HG03066 (cell line): ENCODE measurements around the gene NDUFA11.

Experiments
- ATAC-seq: cut with Tn5 transposase; IDR thresholded peaks from one replicate; pipeline ENCODE4 v1.9.1; 2021; ENCODE audit warnings: low read depth; ENCODE audit not compliant: unreplicated experiment

NDUFA11 gene

DNA sequence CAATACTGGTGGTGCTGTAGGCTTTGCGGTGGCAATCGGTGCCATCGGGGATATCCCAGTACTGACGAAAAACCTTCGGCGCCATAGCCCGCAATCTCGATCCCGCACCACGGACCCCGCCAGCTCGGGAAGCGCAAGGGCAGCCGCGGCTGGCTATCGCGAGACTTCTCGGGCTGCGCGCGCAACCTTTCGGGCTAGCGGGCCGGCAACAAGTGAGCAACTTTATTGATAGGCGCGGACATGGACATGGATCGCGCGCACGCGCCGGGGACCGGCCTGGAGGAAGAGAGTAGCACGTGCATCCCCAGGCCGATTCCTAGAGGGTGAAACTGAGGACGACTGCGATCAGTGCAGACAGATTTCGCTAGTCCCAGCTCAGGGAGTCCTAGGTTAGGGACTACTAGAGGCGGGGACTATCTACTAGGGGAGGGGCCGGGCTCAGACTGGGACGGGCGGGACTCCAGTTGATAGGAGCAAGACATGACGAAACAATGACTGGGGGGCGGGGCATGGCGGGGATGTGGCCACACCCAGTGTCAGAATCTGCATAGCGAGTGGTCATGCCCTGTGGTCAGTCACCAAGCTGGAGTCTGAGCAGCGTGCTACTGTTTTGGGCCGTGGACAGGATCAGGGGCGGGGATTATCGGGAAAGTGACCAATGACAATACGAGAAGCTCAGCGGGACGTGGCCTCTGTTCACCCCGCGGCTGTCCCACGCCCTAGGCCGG, at the start of gene NDUFA11:
Gene NDUFA11 (minus strand): TSS at position 167 of the 728 bp plus-strand sequence. CDS start 82 bp downstream, at position 85.
- peak; percentile 31 for ATAC-seq

DNA sequence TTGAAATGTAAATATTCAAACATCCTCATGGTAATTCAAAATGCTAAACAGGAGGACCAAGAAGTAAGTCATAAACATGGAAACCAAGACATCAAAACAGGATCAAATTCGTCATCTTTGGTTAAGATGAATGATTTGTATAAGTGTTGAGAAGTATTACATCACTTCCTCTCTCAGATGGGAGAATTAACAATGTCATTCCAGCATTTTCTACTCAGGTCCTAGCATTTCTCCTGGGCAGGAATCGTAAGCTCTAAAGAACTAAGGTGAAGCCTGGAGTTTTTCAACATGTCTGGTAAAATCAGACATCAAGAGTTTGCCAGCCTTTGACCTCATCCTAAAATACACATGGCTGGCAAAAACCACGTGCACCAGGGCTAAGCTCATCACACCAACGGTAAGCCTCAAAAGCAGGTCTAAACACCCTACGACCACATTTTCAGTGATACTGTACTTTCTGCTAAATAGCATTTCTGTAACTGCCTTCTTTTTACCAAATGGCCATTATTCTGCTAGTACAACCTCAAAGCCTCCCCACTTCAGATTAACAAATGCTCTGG, 49.5 kb upstream of the NDUFA11 start:
- no peak for ATAC-seq

DNA sequence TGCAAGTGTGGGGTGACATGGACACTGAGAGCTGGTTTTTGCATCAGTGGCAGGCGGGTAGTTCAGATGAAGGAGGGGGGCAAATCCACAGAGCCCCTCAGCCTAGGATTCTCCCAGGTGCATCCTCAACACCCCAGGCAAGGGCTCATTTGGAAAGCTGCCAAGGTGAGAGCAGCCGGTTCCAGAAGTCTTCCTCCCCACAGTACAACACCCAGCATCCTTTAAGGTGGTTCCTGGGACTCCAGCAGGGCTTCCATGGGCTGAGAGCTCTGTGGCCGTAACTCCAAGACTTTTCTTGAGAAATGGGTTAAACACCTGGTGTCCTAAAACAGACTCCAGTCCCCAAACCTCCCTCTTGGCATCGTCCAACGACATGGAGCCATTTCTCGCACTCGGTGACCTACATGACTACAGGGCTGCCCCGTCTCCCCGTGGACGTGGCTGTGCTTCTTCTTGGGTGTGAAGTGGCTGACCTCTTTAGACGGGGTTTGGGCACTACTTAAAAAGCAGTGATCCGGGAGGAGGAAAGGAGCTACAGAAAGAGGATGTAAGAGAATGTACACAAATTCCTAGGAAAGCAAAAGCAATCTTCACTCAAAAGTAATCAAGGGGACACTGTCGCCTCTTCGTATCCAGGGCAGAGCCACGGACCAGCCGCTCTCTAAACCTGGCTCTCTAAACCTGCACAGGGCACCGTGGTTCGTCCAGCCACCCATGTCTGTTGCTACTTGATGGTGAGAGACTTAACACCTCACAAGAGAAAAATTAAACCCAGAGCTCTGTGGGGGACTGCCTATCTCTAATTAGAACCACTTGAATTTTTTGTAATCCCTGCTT, 48.8 kb upstream of the NDUFA11 start:
- ATAC-seq: no peak

DNA sequence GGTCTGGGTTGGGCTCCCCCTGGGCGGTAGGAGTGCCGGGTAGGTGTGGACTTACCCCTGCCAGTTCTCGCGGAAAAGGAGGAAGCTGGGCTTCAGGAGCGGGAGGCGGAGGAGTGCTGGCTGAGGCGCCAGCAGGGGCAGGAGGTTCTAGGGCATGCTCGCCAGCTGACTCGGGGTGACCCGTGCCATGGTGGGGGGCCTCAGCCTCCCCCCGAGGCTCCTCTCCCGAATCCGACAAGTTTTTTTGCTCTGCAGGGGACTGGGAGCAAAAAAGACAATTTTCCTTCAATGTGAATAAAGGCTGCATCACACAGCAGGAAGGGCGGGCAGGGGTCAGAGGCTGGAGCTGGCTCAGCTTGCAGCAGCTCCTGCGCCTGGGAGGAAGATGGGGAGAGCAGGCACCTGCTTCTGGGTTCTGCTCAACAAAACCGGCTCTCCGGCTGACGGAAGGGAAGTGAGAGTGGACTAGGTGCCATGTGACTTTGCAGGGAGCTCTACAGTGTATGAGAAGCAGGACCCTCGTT, 47.8 kb upstream of the NDUFA11 start:
- ATAC-seq: no peak

DNA sequence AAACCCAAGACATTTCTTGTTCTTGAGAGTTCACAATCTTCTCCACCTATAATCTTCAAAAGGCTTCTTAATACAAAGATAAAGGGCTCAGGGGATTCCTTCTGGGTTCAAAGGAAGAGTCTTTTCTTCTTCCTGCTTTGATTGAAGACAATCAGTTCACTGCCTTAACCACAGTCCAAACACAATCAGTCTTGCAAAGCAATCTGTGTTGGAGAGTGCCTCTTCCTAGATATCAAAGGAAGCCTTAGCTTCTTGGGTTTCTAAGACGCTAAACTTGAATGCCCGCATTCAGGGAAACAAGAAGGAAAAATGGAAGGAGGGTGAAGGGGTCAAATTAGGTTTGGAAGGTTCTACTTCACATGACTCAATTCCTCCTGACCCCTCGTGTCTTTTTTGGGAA, 47.2 kb upstream of the NDUFA11 start:
- no peak for ATAC-seq

DNA sequence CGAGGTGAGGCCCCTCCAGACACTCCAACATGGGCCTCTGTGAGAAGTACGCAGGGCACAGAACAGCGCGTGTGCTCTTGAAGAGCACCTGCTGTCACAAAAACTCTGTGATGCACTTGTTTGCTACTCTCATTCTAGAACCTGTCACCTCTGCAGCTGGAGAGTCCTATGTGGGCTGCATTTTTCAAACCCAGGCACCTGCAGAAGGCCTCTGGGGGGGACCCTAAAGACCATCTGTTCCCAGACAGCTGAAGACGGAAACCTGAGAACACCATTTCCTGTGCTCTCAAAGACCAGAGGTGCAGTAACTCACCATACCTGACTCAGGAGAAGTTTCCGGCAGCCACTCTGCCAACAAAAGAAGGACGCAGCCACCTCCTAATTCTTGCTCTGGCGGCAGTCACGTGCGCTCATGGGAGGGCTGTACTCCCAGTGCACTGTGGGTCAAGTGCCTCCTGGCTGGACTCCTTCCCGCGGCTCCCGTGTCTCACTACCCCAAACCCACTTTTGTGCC, 46.3 kb upstream of the NDUFA11 start:
- no peak for ATAC-seq

DNA sequence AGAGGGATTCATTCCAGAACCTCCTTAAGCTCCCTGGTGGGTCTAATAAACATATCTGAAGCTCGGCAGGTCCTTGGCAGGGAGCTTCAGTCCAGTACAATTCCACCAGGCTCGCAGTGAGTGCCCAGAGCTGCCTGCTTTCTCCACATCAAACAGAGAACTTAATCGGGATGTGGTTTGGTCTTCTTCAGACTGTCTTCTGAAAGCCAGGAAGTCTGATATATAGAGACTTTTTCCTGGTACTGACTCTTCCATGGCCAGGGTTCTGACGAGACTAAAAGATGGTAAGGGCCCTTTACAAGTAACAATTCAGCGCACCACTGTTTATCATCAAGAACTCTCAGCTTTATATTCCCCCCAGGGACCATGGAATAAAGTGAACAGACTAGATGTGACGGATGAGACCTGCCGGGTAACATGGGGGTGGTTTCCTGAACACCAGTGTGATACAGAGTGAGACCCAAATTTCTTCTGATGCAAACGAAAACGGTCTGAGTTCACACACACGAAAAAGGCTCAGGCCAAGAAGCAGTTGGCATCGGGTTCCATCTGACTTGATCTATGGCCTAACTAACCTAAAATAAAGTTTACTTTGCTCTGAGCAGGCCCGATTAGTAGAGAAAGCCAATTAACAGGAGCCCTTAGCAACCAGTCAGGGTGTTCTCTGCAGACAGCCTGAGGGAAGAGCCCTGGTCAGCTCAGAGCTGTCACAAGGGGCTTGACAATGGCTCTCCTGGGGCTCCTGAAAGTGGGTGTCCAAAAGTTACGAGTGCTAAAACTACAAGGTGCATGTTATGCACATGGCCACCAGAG, 45.4 kb upstream of the NDUFA11 start:
- ATAC-seq: no peak

DNA sequence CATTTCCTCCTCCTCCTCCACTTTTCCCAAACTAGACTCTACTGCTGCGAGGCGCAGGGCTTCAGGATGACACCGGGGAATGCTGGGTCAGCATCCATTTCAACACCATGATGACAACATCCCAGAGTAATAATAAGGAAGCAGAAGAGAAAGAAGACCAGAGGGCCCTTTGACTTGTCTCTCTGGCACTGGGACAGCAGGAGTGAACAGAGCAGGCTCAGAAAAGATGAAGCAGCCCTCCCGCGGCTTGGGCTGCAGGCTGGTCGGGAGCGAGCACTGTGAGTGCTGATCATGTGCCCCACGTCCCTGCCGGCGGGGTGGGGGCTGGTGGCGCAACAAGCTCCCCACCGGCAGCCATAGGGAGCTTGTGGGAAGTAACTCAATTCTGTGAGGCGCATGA, 43.8 kb upstream of the NDUFA11 start:
- no peak for ATAC-seq

DNA sequence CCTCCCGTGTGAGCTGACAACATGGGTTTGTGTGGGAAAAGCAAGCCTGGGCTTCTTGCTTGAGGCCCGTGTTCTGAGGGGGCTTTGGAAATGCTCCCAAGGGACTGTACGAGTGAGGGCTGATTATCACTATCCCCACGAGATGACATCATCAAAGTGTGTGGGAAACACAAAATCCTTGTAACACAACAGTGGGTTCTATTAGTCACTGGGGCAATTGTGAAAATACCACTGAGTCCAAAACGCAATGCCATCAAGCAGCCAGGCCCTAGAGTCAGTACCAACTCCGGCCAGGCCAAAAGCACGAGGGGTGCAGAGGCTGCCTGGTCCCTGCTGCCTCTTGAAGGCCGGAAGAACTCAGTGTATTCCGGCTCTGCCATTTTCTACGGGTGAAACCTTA, 40.0 kb upstream of the NDUFA11 start:
- ATAC-seq: no peak

DNA sequence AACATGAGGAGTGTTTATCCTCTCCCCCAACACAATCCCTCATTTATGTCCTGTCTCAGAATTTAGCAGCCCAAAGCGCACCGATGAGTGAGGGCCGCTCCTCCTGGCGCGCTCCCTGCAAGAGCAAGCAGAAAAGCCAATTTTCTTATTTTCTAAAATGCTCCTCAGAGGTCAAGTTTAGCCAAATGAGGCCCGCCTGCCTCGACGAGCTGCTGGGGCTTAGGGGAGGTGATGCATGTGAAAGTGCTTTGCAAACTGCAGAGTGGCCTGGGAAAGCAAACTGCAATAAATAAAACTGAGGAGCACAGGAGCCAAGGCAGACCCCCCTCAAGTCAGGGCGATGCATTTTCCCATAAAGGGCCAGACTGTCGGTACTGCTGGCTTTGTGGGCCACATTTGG, 39.5 kb upstream of the NDUFA11 start:
- ATAC-seq: no peak

DNA sequence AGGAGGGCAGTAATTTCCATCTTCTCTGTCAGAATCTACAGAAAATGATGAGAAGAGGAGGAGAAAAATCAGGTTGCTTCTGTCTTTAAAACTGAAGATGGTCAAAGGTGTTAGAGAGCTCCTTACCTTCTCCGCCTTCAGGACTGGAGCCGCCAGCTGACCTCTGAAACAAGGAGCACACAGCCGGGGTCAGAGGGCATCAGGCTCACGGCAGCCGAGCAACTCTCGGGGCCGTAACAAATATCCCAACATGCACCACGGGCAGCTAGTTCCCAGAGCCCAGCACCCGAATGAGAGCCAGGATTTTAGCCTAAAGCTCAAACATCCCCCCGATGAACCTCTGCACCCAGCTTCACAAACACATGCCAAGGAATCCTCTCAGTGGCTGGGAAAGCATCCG, 38.1 kb upstream of the NDUFA11 start:
- no peak for ATAC-seq

DNA sequence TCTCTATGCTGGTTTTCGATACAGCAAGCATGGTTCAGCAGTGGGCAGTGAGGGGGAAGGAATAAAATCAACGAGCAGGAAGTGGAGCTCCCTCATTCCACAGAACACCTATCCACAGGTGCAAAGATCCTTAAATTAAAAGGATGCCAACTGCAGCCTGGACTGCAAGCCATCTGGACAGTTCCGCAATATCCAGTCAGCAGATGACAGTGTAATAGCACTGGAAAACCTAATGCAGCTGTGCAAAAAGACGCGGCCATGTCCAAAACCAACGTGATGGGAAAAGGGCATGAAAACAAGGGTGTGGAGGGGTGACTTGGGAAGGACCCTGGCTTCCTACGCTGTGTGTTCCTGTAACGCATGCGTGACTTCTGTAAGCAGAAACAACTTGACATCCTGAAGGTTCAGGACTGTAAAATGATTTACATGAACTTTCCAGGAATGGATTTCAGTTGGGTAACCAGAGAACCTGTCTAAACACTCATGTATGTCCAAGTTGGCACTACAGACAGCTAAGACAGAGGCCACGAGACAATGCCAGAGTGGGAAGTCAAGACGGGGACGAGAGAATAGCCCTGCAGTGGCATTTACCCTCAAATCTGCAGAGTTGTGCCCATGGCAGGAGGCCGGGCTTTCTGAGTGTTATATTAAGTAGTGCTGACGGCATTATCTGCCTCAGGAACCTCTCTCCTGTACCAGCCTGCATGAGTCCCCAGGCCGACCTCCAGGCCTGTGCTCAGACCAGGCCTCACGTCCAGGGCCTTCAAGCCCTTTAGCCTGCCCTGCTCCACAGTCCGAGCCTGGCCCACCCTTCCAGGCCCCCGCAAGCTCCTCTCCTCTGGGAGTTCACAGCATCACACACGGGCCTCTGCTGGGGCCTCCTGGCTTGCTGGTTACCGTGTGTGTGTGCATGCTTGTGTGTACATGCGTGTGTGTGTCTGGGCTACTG, 36.9 kb upstream of the NDUFA11 start:
- no peak for ATAC-seq

DNA sequence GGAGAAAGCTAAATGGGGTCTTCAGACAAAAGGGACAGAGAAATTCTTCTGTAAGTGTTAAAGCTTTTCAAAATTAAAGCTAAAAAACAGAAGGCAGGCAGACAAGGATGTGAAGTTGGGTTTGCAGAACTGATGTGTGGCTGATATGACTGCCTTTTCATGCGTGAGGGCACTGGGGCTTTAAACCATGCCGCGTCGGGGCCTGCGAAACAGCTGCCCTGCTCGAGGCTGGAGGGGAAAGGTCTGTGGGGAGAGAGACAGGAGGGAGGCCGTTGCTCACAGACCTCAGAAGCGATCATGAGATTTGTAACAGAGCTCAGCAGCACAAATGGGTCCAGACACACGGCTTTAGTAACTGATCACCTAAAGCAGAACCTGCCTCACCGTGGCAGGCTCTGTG, 34.0 kb upstream of the NDUFA11 start:
- ATAC-seq: no peak

DNA sequence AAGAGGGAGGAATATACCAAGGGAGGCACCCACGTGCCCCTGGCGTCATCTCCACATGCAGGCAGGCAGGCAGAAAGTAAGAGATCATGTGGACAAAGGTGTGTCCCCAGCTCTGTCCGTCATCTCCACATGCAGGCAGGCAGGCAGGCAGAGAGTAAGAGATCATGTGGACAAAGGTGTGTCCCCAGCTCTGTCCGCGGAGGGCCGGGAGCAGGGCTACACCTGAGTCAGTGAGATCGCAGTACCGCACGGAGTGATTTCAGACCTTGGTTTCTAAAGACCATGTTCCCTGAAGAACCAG, 32.7 kb upstream of the NDUFA11 start:
- ATAC-seq: no peak

DNA sequence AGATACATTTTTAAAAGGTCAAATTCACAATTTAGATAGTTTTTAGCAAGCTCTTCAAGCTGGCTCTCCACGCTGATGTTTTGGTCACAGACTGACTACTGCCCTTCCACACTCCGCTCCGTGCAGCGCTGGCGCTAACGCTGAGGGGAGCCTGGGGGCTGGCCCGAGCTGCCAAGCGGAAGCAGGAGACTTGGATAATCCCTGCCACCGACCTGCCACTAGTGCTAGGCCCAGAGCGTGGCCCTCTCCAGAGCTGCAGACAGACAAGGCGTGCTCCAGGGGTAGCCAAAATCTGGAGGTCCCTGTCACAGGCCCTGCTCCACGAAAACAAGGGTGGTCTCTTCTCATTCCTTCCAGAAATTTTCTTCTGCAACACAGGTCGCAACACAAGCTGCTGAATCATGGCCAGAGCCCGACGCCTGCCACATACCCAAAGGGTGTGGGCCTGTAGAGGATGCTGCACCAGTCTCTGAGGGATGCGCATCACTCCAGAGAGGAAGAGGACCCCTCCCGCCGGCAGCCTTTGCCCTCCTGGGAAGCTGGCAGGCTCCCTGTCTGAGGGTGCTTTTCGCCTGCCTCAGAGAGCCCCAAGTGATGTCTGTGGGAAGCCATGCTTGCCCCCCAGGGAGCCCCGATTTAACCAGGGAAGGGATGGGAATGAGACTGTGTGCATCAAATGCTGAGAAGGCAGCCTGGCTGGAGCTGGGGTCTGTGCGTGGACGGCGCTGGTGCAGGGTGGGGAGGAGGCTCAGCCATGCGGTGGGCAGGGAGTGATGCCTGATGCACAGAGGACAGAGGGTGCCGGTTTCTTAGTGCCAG, 32.1 kb upstream of the NDUFA11 start:
- ATAC-seq: no peak

DNA sequence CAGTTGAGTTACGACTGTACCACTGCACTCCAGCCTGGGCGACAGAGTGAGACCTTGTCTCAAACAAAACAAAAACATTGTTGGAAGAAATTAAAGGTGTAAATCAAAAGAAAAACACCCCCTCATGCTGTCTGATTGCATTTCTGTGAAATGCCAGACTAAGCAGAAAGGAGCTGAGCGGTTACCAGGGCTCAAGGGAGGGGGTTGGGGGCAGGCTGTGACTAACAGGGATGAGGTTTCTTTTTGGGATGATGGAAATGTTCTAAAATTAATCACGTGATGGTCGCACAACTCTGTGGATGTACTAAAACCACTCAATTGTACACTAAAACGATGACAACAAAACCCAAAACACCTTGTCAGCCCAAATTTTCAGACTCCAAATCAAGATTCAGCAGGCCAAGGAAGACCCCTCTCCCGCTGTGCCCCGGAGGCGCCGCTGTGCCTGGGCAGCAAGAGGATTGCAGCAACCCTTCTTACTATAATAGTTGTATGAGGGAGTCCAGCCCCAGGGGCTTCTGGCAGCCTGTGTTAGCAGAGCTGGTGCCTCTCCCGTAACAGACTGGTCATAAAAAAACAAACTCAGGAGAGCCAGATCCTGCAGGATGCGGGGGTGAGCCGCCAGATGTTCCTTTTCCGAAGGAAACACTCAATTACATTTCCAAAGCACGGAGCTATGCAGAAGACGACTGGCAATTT, 31.3 kb upstream of the NDUFA11 start:
- no peak for ATAC-seq

DNA sequence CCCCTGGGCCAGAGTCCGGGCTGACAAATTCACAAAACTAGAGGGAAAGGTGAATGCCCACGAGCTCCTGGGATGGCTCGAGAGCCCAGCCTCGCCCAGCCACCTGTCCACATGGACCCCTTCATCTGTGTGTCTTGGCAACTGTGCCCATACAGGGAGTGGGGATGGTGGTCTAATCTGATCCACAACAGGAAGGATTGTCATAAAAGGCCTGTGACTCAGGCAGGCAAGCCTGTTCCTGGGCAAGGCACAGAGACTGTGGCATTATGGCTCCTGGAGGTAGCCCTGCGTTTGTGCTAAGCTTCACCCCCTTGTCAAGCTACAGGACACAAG, 30.4 kb upstream of the NDUFA11 start:
- ATAC-seq: no peak

DNA sequence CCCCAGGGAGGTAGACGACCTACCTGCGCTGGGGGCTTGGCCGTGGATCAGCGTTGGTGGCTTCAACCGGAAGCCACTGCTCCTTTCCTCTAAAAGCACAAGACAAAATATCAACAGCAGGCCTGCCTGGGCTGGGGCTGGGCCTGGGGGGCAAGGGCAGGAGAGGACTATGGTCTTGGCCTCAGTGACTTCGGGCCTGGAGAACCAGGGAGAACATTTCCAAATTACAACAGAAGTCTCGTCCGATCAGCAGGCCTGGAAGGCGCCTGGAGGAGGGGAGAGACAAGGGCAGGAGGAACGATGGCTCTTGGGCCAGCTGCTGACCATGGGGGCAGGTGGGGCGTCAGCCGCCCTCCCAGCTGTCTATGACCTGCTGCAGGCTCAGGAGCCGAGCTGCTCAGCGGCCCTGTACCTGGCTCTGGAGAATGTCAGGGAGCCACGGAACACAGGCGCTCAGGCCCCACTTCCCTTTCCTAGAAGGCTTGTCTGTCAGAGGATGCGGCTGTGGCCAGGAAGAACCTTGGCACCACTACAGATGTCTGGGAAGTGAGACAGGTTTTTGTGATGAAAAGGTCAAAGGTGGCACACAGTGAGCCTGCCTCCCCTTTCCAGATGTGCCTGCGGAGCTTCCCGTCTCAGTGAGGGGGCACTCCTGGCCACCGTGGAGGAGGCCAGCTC, 29.9 kb upstream of the NDUFA11 start:
- ATAC-seq: no peak
